Activated T-cell treated with anti-CD3 and anti-CD28 coated beads, Interleukin-2, amount 50 U/mL, for 72 hours (primary cell): Measurements from ENCODE around the gene CRB2. TPM values are rescaled to one million over a fixed set of nuclear protein-coding genes. Genes with fewer than 3 reads are reported as not detected.
"Not testable (repeated sequence)": the region's sequence is repeated elsewhere in the genome, so short reads cannot be mapped to it uniquely, and the experiment has no call there.

ENCODE experiments used
- ATAC-seq, 2 donors: fragments of 150-1000 bp; cut with Tn5 transposase; replicated peaks in 1 of 2; 2 replicates each; pipeline ENCODE4 v1.10.0; 2021; ENCODE audit warnings: moderate library complexity in 2 of 2, mild to moderate bottlenecking in 1 of 2
- DNase-seq, 2 donors: peaks; one replicate each; pipeline ENCODE4 v3.0.0; 2021 to 2022; ENCODE audit warnings: mixed read lengths in 1 of 2
- H3K27ac Mint-ChIP-seq: one replicate; pipeline ENCODE4 v1.8.0; 2022; ENCODE audit warnings: mild to moderate bottlenecking, moderate library complexity, mixed read lengths
- H3K27me3 Mint-ChIP-seq: one replicate; pipeline ENCODE4 v1.8.0; 2022; ENCODE audit warnings: low read depth, mixed read lengths
- H3K36me3 Mint-ChIP-seq, 2 donors: one replicate each; pipeline ENCODE4 v1.8.0; 2022; ENCODE audit warnings: mixed read lengths in 2 of 2, mild to moderate bottlenecking in 1 of 2; ENCODE audit not compliant: insufficient read depth in 2 of 2
- H3K4me1 Mint-ChIP-seq: one replicate; pipeline ENCODE4 v1.8.0; 2022; ENCODE audit warnings: low read depth, mixed read lengths
- H3K4me3 Mint-ChIP-seq, 2 donors: one replicate each; pipeline ENCODE4 v1.8.0; 2022; ENCODE audit warnings: mild to moderate bottlenecking in 2 of 2, mixed read lengths in 2 of 2, moderate library complexity in 2 of 2
- H3K9me3 Mint-ChIP-seq, 2 donors: one replicate each; pipeline ENCODE4 v1.8.0; 2022; ENCODE audit warnings: mixed read lengths in 2 of 2
- total RNA-seq, 2 donors: library from RNA; stranded (reverse); gene quantifications; one replicate each; pipeline ENCODE4 v1.2.3, GENCODE V29; 2022

CRB2 gene
- total RNA-seq, 2 donors from 2014 or later, result not detected

DNA sequence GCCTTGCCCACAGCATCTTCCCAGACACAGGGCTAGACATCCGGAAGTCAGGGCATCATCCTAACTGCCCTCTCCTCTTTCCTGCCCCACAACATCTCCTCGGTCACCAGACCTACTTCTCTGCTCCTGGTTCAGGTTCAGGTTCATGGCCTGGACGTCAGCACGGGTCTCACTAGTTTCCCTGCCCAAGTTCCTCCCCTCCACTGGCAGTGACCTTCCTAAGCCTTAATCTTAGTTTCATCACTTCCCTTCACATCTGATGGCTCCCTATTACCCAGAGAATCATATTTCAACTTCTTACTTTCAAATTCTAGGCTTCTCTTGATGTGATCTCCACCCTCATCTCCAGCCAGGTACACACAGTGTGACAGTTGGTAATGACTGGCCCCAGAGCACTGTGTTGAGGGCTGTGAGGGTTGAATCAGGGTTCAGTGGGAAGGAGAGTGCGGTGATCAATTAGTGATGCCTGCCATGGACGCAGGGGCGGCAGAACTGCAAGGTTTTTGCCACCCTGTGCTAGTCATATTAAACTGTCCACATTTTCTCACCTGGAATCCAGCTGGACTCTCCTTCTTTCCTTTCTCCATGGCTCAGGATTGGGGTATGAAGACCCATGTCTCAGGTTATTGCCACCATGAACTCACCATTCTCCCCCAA is 34.3 kb upstream of the CRB2 start:
- peaks cover 49% of the 10 kb centered on the region for H3K4me1 Mint-ChIP-seq

DNA sequence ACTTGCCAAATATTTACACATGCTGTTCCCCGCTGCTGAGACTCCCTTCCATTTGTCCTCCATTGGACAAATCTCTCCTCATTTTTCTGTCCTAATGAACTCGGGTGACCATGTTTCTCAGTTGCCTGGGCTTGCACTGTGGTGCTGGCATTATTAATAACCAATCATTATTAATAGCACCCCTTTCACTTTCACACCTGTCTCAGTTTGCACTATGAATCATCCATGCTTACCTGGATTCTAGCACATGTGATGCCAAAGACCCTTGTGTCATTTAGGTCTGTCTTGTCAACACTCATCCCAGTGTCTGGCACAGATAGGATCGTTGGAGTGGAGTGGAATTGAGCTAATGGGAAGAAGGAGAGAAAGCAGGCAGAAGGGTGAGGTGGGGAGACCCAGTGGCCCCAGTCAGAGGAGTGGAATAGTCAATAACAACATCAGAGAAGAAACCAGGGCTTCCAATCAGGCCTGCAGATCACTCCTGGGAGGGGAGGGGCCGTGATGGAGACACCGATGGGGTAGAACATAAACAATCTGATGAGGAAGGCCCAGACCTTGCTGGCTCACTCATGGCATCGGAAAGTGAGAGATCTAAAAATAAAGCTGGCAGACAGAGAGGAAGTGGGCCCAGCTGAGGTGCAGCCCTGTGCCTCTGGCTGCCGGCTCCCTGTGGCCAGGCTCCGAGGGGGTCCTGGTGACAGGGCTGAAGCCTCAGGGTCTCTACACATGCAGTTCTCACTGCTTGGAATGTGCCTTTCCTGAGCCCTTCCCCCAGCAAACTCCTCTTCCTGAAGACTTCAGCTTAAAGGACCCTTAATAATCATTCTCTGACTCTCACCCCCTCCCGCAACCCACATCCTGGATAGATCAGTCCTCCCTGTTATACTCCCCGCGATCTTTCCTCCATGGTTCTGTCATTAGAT is 33.5 kb upstream of the CRB2 start:
- ATAC-seq (peak; percentile 89 to 91), DNase-seq (peak; percentile 71)
- Mint-ChIP-seq H3K27me3 (no peaks in the 10 kb centered on the region), H3K4me1 (peaks cover 46% of the 10 kb centered on the region), H3K4me3 (peak overlapping the region; percentile 58 to 82), H3K9me3 (no peaks in the 10 kb centered on the region), H3K36me3 (peaks cover 0 to 2% of the 10 kb centered on the region in 2 donors), H3K27ac (peak overlapping the region; percentile 72)

More for the DNA sequence above, 34.3 kb upstream of the CRB2 start:
- Mint-ChIP-seq H3K9me3 (no peaks in the 10 kb centered on the region), H3K27ac (peak overlapping the region; percentile 4), H3K4me3 (peak overlapping the region in 1 of 2 donors; percentile 82), H3K27me3 (no peaks in the 10 kb centered on the region), H3K36me3 (peaks cover 0 to 2% of the 10 kb centered on the region in 2 donors)
- DNase-seq (no peak), ATAC-seq (no peak)

DNA sequence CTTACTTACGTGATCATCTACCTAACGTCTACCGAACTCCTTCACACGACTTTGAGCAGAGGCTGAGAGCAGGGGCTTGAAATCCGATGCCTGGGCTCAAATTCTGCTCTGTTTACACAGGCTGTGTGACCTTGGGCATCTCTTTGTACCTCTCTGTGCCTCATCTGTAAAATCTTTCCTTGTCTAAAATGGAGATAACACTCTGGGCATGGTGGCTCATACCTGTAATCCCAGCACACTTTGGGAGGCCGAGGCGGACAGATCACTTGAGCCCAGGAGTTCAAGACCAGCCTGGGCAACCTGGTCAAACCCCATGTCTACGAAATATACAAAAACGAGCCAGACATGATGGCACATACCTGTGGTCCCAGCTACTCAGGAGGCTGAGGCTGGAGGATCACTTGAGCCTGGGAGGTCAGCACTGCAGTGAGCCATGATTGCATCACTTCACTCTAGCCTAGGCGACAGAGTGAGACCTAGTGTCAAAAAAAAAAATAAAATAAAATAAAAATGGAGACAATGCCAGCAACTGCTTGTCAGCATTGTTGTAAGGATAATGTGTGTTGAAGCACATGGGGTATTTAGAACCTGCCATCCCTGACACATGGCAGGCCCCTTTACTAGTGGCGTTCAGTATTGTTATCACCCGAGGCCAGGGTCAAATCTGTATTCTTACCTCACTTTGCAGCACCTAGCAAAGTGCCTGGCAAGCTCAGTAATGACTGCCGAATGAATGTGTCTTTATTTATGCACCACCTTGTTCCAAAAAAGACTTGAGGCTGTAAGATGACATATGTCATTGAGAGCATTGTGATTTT is 32.6 kb upstream of the CRB2 start:
- Mint-ChIP-seq H3K9me3 (no peaks in the 10 kb centered on the region), H3K4me1 (peaks cover 39% of the 10 kb centered on the region), H3K36me3 (peaks cover 0 to 2% of the 10 kb centered on the region in 2 donors), H3K27ac (peak overlapping the region; percentile 72), H3K4me3 (peak overlapping the region; percentile 58 to 82), H3K27me3 (no peaks in the 10 kb centered on the region)
- ATAC-seq (no peak), DNase-seq (no peak)

DNA sequence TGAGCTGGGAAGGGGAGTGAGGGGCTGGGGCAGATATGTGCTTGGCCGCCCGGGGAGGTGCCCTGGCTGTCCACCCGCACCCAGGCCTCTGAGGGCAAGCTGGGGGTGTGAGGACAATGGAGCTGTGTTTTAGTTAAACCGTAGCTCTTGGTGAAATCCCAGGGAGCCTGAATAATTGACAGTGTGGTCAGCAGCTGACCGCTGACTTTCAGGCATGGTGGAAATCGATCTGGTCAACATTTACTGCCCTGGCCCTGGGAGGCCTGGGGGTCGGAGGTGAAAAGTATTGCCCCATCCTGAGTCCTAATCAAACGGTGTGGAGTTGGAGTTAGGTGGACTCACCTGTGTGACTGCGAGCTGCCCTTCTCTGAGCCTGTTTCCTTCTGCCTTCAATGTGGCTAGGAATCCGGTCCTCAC is 31.2 kb upstream of the CRB2 start:
- Mint-ChIP-seq H3K27me3 (no peaks in the 10 kb centered on the region), H3K27ac (peak overlapping the region; percentile 10)
- ATAC-seq, result no peak

DNA sequence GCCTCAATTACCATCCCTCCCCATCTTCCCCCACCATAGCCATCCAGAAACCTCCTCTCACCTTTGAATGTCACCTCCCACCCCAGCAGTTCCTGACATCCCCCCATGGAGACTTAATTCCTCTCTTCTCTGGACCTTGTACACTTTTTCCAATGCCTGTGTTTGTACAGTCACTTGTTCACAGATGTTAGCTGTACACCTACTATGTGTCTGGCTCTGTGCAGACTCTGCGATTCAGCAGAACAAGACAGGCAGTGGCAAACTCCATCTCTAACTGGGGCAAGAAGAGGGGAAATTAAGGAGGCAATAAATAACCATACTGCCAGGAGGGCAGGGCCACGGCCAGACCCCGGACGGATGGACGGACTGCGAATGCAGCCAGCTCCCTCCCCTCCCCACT is 29.8 kb upstream of the CRB2 start:
- Mint-ChIP-seq H3K27ac (no peak overlapping the region), H3K27me3 (no peaks in the 10 kb centered on the region), H3K36me3 (peaks cover 0 to 2% of the 10 kb centered on the region in 2 donors), H3K4me3 (no peak overlapping the region), H3K9me3 (no peaks in the 10 kb centered on the region), H3K4me1 (peaks cover 23% of the 10 kb centered on the region)
- ATAC-seq (no peak), DNase-seq (no peak)

More for the DNA sequence above, 31.2 kb upstream of the CRB2 start:
- no peaks in the 10 kb centered on the region for H3K9me3 Mint-ChIP-seq
- no peak for DNase-seq
- H3K4me1 Mint-ChIP-seq, result peaks cover 35% of the 10 kb centered on the region
- no peak overlapping the region for H3K4me3 Mint-ChIP-seq
- H3K36me3 Mint-ChIP-seq, result peaks cover 0 to 2% of the 10 kb centered on the region in 2 donors

DNA sequence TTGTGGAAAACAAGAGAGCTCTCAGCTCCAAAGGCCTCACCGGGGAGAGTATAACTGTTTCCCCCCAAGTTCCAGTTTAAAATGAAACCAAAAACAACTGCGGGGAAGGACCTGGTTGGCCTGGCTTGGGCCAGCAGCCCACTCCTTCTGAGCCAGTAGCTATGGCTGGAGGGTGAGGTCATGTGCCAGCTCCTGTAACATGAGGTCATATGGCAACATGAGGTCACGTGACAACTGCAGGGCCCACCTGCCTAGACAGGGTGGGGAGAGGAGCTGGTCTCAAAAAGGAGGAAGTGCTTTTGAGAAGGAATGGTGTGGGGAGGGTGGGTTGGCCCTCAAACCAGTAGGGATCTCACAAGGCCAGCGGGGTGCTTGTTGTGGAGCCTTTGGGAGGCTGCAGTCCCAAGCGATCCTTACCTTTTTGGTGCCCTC is 29.3 kb upstream of the CRB2 start:
- DNase-seq (no peak), ATAC-seq (no peak)
- H3K4me3 Mint-ChIP-seq, result no peak overlapping the region
- H3K36me3 Mint-ChIP-seq, result peaks cover 0 to 2% of the 10 kb centered on the region in 2 donors
- H3K4me1 Mint-ChIP-seq, result peaks cover 18% of the 10 kb centered on the region
- no peak overlapping the region for H3K27ac Mint-ChIP-seq
- no peaks in the 10 kb centered on the region for H3K9me3 Mint-ChIP-seq
- H3K27me3 Mint-ChIP-seq, result no peaks in the 10 kb centered on the region

DNA sequence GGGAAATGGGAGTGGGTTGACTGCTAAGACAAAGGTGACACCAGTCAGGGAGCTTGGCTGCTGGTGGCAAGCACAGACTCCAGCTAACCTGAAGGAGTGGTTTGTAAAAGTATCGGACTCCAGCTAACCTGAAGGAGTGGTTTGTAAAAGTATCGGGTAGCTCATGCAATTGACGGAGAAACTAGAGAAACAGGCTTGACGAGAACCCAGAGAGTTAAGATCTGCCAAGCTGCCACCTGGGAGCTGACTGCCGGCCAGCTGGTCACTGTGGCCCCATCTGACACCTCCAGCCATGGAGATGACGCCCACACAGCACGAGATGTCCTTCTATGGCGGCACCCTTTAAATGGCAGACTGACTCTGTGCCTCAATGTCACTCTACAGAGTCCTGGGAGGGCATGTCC is 28.3 kb upstream of the CRB2 start:
- Mint-ChIP-seq H3K9me3 (no peaks in the 10 kb centered on the region), H3K36me3 (no peaks in the 10 kb centered on the region), H3K4me3 (no peak overlapping the region), H3K27me3 (no peaks in the 10 kb centered on the region), H3K4me1 (peaks cover 17% of the 10 kb centered on the region), H3K27ac (no peak overlapping the region)
- DNase-seq (no peak), ATAC-seq (no peak)

DNA sequence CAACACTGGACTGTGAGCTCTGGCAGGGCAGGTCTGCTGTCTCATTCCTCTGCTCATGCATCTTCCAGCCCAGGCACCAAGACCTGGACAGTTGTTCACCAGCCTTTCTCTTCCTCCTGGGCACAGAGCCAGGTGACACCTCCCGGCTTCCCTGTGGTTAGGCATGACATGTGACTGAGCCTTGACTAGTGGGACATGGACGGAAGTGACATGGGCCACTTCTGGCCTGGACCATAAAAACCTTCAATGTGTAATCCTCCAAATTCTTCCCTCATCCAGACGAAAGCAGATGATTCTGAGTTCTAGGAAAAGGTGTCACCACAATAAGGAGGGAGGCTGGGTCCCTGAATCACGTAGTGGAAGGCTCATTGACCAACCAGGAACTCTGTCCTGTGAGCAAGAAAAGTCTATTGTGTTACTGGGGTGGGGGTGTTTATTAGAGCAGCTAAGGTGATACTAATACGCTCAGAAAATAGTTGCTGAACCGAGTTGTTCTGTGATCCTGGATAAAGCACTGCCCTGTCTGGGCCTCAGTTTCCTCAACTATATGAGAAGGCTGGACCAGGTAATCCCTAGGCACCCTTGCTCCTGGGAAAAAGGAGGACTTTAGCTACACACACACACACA is 26.6 kb upstream of the CRB2 start:
- peaks cover 21% of the 10 kb centered on the region for H3K4me1 Mint-ChIP-seq
- DNase-seq, result no peak
- H3K9me3 Mint-ChIP-seq, result no peaks in the 10 kb centered on the region
- H3K27me3 Mint-ChIP-seq, result no peaks in the 10 kb centered on the region
- H3K27ac Mint-ChIP-seq, result no peak overlapping the region
- ATAC-seq, result peak in 1 of 2 donors; percentile 41
- H3K36me3 Mint-ChIP-seq, result no peaks in the 10 kb centered on the region
- H3K4me3 Mint-ChIP-seq, result no peak overlapping the region

DNA sequence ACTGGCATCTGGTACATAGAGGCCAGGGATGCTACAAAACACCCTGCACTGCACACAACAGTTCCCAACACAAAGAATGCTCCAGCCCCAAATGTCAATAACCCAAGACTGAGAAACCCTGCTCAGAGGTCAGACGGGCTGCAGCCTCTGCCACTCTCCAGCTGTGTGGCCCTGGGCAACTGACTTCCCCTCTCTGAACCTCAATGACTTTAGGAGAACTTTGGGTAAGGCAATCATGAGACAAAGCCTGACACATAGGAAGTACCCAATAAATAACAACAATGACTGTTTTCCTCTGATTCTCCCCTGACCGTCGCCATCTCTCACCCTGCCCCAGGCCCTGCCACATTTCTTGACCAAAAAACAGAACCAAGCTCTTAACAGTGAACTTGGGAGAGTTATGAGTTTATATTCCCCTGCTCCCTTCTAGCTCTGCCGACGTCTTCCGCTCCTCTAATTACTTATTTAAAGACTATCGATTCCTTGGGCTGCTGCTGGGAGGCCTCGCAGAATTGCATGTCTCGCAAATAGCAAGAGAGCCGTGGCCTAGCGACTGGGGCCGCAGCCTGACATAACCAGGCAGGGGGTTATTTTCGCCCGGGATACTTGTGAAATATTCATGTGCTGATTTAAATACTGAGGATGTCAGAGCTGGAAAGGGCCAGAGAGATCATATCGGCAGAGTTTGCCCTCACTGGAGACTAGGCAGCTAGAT is 24.5 kb upstream of the CRB2 start:
- Mint-ChIP-seq H3K36me3 (no peaks in the 10 kb centered on the region), H3K4me1 (peaks cover 23% of the 10 kb centered on the region), H3K9me3 (no peaks in the 10 kb centered on the region), H3K27me3 (no peaks in the 10 kb centered on the region), H3K27ac (no peak overlapping the region), H3K4me3 (no peak overlapping the region)
- DNase-seq (no peak), ATAC-seq (no peak)

DNA sequence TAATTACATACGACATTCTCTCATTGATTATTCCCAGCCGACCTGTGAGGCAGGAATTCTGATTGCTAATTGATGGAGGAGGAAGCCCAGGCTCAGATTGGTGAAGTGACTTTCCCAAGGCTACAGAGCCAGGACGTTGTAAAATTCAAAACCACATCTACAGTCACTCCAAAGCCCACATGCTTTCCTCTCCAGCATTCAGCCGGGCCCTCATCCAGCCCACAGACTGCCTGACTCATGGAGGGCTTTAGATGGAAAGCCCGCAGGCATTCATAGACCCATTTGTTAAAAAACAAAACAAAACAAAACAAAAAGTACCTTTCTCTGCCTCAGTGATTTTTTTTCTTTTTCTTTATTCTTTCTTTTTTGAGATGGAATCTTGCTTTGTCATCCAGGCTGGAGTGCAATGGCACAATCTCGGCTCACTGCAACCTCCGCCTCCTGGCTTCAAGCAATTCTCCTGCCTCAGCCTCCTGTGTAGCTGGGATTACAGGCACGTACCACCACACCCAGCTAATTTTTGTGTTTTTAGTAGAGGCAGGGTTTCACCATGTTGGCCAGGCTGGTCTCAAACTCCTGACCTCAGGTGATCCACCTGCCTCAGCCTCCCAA is 22.8 kb upstream of the CRB2 start:
- H3K9me3 Mint-ChIP-seq, H3K36me3 Mint-ChIP-seq, DNase-seq, H3K27me3 Mint-ChIP-seq, H3K4me3 Mint-ChIP-seq, H3K27ac Mint-ChIP-seq: not testable (repeated sequence)
- peak in 1 of 2 donors; percentile 34 for ATAC-seq
- H3K4me1 Mint-ChIP-seq, result peaks cover 34% of the 10 kb centered on the region

DNA sequence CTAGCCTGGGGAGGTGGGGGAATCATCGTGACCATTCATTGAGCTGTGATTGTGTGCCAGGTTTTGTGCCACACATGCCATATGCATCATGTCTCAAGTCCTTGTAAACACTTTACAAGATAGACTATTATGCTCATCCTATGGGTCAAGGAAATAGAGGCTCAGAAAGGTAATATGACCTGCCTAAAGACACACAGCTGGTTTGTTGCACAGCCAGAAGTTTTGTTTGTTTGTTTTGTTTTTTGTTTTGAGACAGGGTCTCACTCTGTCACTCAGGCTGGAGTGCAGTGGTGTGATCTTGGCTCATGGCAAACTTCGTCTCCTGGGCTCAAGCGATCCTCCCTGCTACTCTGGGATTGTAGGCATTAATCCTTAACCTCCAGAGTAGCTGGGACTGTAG is 21.4 kb upstream of the CRB2 start:
- DNase-seq (no peak), ATAC-seq (no peak)
- Mint-ChIP-seq H3K36me3 (no peaks in the 10 kb centered on the region), H3K9me3 (no peaks in the 10 kb centered on the region), H3K27me3 (no peaks in the 10 kb centered on the region), H3K27ac (no peak overlapping the region), H3K4me3 (no peak overlapping the region), H3K4me1 (peaks cover 48% of the 10 kb centered on the region)
